Right lobe of liver (tissue), 6 donors: ENCODE results near the gene CLMN. TPM values are rescaled to one million over a fixed set of nuclear protein-coding genes. Genes with fewer than 3 reads are reported as not detected.

ENCODE experiments used
- ATAC-seq, 4 donors: fragments of 200-7000 bp; cut with Tn5 transposase; one replicate each; pipeline ENCODE4 v1.9.1; 2020; ENCODE audit warnings: mild to moderate bottlenecking in 4 of 4, moderate library complexity in 4 of 4
- DNase-seq, 3 donors: peaks; one replicate each; pipeline ENCODE4 v3.0.0-alpha.2; 2020
- H3K27ac ChIP-seq, 3 donors: fragments of 200-600 bp; one replicate each; pipeline ENCODE4 v1.8.0; 2022
- H3K27me3 ChIP-seq, 2 donors: fragments of 200-600 bp; one replicate each; pipeline ENCODE4 v1.8.0; 2022
- H3K36me3 ChIP-seq, 4 donors: fragments of 200-600 bp; sonication (generic) in 1 of 4; one replicate each; pipeline versions ENCODE4 v1.5.1 to v1.8.0; 2017 to 2022; ENCODE audit warnings: control low read depth in 1 of 4
- H3K4me1 ChIP-seq, 4 donors: fragments of 200-600 bp; sonication (generic) in 1 of 4; one replicate each; pipeline versions ENCODE4 v1.5.1 to v1.8.0; 2017 to 2022; ENCODE audit warnings: control low read depth in 1 of 4
- H3K4me3 ChIP-seq, 3 donors: fragments of 200-600 bp; one replicate each; pipeline ENCODE4 v1.8.0; 2022
- H3K9me3 ChIP-seq, 4 donors: fragments of 200-600 bp; sonication (generic) in 1 of 4; one replicate each; pipeline versions ENCODE4 v1.5.1 to v1.8.0; 2017 to 2022; ENCODE audit warnings: control low read depth in 1 of 4
- POLR2A ChIP-seq: fragments of 450-650 bp; IDR thresholded peaks from one replicate; pipeline ENCODE4 v1.6.1; 2017; ENCODE audit warnings: antibody characterized with exemption, mild to moderate bottlenecking
- WGBS: methylation state at CpG from one replicate; pipeline ENCODE4 v1.1.6; 2018; ENCODE audit warnings: low coverage, low lambda C conversion rate; ENCODE audit not compliant: insufficient coverage; ENCODE audit errors: missing lambda C conversion rate; 5-methylcytosine and 5-hydroxymethylcytosine counted together
- intact Hi-C, 2 donors: fragments of 100-400 bp; cut with DNase I; formaldehyde crosslinking; loops; one replicate each; pipeline versions ENCODE4 v1.11.2 to v1.14.1; 2022
- total RNA-seq, 6 experiments: library from RNA; depleted of rRNA in 2 of 6; stranded (reverse); fragments of >200 nt in 2 of 6; fragmentation: NEBNext Ultra II Directional in 3 of 6; extraction: Animal tissue kit (Norgen Biotek cat#: 25700) in 3 of 6; gene quantifications; one replicate each; pipeline versions ENCODE4 v1.1.0 to v1.2.4, GENCODE V29; 2016 to 2023
- TF ChIP-seq, protein P1 (sequence below), 4 donors: fragments of 200-600 bp in 3 of 4; fragments of 450-650 bp in 1 of 4; IDR thresholded peaks; one replicate each; pipeline versions ENCODE4 v1.5.1 to v1.8.0; 2016 to 2022; ENCODE audit warnings: antibody characterized with exemption in 4 of 4, mild to moderate bottlenecking in 2 of 4
- donor health status: DM: no; HTN: yes; CAD: no.
- donor health status: DM: no; HTN: no; CAD: no.
- donor health status: DM: no; HTN: no; CAD: no.
- donor health status: DM: no; HTN: yes; CAD: no.
- donor health status: DM: no; HTN: yes; CAD: no.

Gene CLMN
- total RNA-seq, 6 experiments from 2014 or later: 18.4 to 91.8 (median 47.8) TPM

DNA sequence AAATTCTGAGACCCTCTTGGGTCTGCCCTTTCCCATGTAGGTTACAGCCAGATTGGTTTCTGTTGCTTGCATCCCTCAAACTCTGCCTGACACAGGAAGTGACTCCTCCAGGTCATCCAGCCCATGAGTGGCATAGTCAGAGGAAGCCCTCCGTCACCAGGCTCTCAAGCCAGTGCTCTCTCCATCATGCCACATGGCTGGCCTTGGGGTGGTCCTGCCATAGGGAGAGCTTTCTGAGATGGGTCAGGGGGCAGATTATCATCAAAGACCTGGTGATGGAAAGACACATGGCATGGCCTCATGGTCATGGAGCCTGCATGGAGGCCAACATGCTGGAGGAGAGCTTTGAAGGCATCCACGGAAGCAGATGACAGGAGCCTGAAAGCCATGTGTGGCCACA lies 15.4 kb upstream of the CLMN start:
- WGBS: no CpG with 5 or more reads among the region's 2 CpGs
- DNase-seq: no peak
- no peaks in the 10 kb centered on the region for H3K27me3 ChIP-seq

DNA sequence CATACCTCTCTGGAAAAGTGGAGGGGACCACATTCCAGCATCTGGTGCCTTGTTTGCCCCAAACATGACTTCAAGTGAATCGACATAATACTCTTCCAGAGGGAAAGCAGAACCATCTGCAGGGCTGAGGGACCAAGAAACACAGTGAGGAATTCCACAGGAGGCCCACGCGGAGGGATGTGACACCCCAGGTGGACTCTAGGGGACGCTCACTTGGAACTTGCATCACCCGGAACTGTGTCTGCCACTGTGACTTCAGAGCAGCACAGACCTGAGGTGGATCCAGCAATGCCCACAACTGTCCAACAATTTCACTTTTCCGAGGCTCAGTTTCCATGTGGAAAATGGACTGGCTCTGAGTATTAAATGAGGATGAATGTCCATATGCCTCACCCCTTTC lies 14.3 kb upstream of the CLMN start:
- TF ChIP-seq POLR2A: no peak
- TF ChIP-seq, protein P1, sequence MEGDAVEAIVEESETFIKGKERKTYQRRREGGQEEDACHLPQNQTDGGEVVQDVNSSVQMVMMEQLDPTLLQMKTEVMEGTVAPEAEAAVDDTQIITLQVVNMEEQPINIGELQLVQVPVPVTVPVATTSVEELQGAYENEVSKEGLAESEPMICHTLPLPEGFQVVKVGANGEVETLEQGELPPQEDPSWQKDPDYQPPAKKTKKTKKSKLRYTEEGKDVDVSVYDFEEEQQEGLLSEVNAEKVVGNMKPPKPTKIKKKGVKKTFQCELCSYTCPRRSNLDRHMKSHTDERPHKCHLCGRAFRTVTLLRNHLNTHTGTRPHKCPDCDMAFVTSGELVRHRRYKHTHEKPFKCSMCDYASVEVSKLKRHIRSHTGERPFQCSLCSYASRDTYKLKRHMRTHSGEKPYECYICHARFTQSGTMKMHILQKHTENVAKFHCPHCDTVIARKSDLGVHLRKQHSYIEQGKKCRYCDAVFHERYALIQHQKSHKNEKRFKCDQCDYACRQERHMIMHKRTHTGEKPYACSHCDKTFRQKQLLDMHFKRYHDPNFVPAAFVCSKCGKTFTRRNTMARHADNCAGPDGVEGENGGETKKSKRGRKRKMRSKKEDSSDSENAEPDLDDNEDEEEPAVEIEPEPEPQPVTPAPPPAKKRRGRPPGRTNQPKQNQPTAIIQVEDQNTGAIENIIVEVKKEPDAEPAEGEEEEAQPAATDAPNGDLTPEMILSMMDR (IDR thresholded peaks at IDR 0.05): no peak
- H3K27me3 ChIP-seq: no peaks in the 10 kb centered on the region
- no peak overlapping the region for H3K27ac ChIP-seq
- H3K4me3 ChIP-seq: no peak overlapping the region
- H3K36me3 ChIP-seq: no peaks in the 10 kb centered on the region
- peaks cover 0 to 31% (median 6%) of the 10 kb centered on the region in 4 donors for H3K4me1 ChIP-seq
- intact Hi-C loops: no loop called here
- H3K9me3 ChIP-seq: no peaks in the 10 kb centered on the region
- 78% methylated on average over 5 of the region's 6 CpGs for WGBS
- DNase-seq (no peak), ATAC-seq (no peak)

More for the DNA sequence above, 15.4 kb upstream of the CLMN start:
- no peaks in the 10 kb centered on the region for H3K9me3 ChIP-seq
- TF ChIP-seq, protein P1 (IDR thresholded peaks at IDR 0.05): no peak
- TF ChIP-seq POLR2A: no peak
- no peaks in the 10 kb centered on the region for H3K36me3 ChIP-seq
- intact Hi-C loops: no loop called here
- peaks cover 0 to 39% (median 6%) of the 10 kb centered on the region in 4 donors for H3K4me1 ChIP-seq
- H3K27ac ChIP-seq: no peak overlapping the region
- no peak for ATAC-seq
- no peak overlapping the region for H3K4me3 ChIP-seq

DNA sequence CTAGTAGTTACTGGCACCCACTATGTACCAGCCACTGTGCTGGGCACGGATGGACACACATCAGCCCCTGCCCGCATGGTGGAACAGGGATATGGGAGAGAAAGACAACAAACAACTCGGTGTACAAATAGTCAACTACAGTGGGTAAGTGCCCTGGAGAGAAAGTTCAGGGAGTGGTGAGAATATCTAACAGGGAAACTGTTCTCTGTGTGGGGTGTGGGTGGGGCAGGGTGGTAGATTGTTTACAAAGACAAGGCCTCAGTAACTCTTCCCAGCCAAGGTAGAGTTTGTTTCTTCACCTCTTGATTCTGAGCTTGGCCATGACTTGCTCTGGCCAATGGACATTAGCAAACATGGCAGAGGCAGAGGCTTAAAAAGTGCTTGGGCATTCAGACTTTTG lies 12.9 kb upstream of the CLMN start:
- ATAC-seq: peak in 3 of 4 donors; percentile 7 to 16 (median 13)
- 21% methylated on average over 3 of the region's 3 CpGs for WGBS
- peaks cover 0 to 21% (median 6%) of the 10 kb centered on the region in 4 donors for H3K4me1 ChIP-seq
- peak overlapping the region in 1 of 3 donors; percentile 59 for H3K27ac ChIP-seq
- intact Hi-C loops: no loop called here
- no peak for TF ChIP-seq POLR2A
- TF ChIP-seq, protein P1 (IDR thresholded peaks at IDR 0.05): no peak
- no peaks in the 10 kb centered on the region for H3K9me3 ChIP-seq
- no peaks in the 10 kb centered on the region for H3K36me3 ChIP-seq
- no peaks in the 10 kb centered on the region for H3K27me3 ChIP-seq
- H3K4me3 ChIP-seq: no peak overlapping the region
- DNase-seq: no peak

DNA sequence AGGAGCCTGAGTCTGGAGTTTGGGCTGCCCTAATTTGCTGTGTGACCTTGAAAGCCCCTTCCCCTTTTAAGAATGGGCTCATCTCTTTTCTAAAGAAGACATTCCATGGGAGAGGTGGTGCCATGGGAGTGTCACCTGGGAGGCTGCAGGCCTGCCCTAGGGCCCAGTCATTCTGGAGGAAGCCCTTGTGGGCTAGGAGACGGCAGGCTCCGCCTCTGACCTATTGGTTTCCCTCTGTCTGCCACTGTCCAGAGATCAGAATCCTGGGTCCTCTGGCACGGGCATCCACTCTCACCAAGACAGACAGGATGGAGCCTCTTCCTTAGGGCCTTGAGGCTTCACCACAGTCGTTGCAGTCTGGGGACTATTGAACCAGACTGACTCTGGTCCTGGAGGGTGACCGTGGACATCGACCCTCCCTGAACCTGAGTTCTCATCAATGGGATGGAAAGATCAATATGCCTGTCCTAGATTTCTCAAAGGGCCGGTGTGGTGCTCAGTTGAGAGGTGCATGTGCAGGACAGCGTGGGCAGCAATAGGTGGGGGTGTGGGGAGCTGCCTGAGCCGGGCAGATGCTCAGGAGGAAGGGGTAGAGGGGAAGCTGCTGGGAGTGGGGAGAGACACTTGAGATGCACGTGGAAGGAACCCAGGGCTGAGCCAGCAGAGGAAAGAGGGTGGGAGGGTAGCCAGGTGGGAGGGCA lies 12.2 kb upstream of the CLMN start:
- H3K4me3 ChIP-seq: no peak overlapping the region
- DNase-seq (peak in 2 of 3 donors; percentile 70 to 84), ATAC-seq (peak; percentile 62 to 84 (median 82))
- peaks cover 0 to 21% (median 6%) of the 10 kb centered on the region in 4 donors for H3K4me1 ChIP-seq
- H3K27me3 ChIP-seq: no peaks in the 10 kb centered on the region
- H3K36me3 ChIP-seq: no peaks in the 10 kb centered on the region
- 50% methylated on average over 4 of the region's 10 CpGs for WGBS
- TF ChIP-seq, protein P1 (IDR thresholded peaks at IDR 0.05): no peak
- TF ChIP-seq POLR2A: no peak
- intact Hi-C loops: no loop called here
- no peaks in the 10 kb centered on the region for H3K9me3 ChIP-seq
- H3K27ac ChIP-seq: peak overlapping the region in 2 of 3 donors; percentile 39 to 70
